Middle frontal gyrus (tissue), 1 donor: ENCODE results near the gene GIMAP5.

Experiments
- DNase-seq: peaks from one replicate; pipeline ENCODE4 v3.0.0-alpha.2; 2015; ENCODE audit warnings: low spot score; ENCODE audit errors: extremely low spot score

GIMAP5 gene

GRCh38 chr7:150734254-150734653, 3.0 kb upstream of the GIMAP5 start:
- DNase-seq = no peak

- no peak for DNase-seq
These were observed 1.4 kb upstream of the GIMAP5 start for GRCh38 chr7:150735596-150736358.

- DNase-seq = no peak
These were observed 354 bp upstream of the GIMAP5 start for GRCh38 chr7:150736864-150737263.

- DNase-seq = no peak
These were observed 874 bp downstream of the GIMAP5 start for GRCh38 chr7:150738092-150738491.

- DNase-seq = no peak
These were observed 1.4 kb downstream of the GIMAP5 start for GRCh38 chr7:150738591-150739001.

GRCh38 chr7:150739033-150739432, 1.8 kb downstream of the GIMAP5 start:
- DNase-seq = no peak

- no peak for DNase-seq
These were observed 2.8 kb downstream of the GIMAP5 start for GRCh38 chr7:150740053-150740452.

- DNase-seq = no peak
These were observed 5.2 kb downstream of the GIMAP5 start for GRCh38 chr7:150742286-150742968.

- DNase-seq = no peak
These were observed 6.9 kb downstream of the GIMAP5 start for GRCh38 chr7:150744041-150744656.

GRCh38 chr7:150745086-150745485, 7.9 kb downstream of the GIMAP5 start:
- DNase-seq = no peak

- DNase-seq = no peak
These were observed 8.7 kb downstream of the GIMAP5 start for GRCh38 chr7:150745876-150746275.

GRCh38 chr7:150746921-150747320, 9.7 kb downstream of the GIMAP5 start:
- no peak for DNase-seq

- no peak for DNase-seq
These were observed 11.2 kb downstream of the GIMAP5 start for GRCh38 chr7:150748376-150748775.

GRCh38 chr7:150751702-150752101, 14.5 kb downstream of the GIMAP5 start:
- no peak for DNase-seq

- no peak for DNase-seq
These were observed 16.0 kb downstream of the GIMAP5 start for GRCh38 chr7:150753239-150753638.

GRCh38 chr7:150753826-150754603, 16.8 kb downstream of the GIMAP5 start:
- DNase-seq = no peak

GRCh38 chr7:150754951-150755350, 17.7 kb downstream of the GIMAP5 start:
- DNase-seq = no peak

GRCh38 chr7:150755473-150756099, 18.4 kb downstream of the GIMAP5 start:
- no peak for DNase-seq

GRCh38 chr7:150756166-150756565, 18.9 kb downstream of the GIMAP5 start:
- no peak for DNase-seq

GRCh38 chr7:150756858-150757257, 19.6 kb downstream of the GIMAP5 start:
- no peak for DNase-seq

- no peak for DNase-seq
These were observed 22.3 kb downstream of the GIMAP5 start for GRCh38 chr7:150759479-150759878.
